ENCODE results near the gene FANCE. TPM values are rescaled to one million over a fixed set of nuclear protein-coding genes. Genes with fewer than 3 reads are reported as not detected.

FANCE gene, protein sequence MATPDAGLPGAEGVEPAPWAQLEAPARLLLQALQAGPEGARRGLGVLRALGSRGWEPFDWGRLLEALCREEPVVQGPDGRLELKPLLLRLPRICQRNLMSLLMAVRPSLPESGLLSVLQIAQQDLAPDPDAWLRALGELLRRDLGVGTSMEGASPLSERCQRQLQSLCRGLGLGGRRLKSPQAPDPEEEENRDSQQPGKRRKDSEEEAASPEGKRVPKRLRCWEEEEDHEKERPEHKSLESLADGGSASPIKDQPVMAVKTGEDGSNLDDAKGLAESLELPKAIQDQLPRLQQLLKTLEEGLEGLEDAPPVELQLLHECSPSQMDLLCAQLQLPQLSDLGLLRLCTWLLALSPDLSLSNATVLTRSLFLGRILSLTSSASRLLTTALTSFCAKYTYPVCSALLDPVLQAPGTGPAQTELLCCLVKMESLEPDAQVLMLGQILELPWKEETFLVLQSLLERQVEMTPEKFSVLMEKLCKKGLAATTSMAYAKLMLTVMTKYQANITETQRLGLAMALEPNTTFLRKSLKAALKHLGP
- 1 to 10 TPM; 4.1 to 6.6 (median 6.2) TPM for total RNA-seq

DNA sequence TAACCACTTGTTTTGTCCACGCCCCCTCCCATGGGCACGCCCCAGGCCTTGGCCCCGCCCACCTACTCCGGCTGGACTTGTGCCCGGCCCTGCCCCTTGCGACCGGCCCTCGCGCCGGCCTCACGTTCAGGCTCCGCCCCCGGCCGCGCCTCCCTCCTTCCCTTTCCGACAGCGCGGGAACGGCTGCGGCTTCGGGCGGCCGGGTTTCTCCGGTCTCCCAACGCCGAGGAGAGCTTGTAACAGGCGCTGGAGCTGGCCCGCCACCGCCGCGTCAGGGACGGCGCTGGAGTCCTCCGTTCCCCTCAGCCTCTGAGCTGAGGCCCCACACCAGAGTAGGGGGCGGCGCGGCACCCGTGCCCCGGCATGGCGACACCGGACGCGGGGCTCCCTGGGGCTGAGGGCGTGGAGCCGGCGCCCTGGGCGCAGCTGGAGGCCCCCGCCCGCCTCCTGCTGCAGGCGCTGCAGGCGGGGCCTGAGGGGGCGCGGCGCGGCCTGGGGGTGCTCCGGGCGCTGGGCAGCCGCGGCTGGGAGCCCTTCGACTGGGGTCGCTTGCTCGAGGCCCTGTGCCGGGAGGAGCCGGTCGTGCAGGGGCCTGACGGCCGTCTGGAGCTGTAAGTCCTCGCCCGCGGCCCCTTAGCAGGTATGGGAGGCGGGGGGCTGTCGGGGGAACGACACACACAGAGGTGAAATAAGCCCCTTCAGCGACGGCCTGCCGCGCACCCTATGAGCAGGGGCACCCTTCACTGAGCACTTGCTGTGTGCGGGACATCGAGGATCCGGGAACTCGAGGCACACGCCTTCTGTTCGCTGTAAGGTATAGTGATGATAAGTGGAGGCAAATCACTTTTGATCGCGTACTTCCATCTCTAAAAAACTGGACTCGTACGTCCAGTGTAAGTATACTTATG is at the start of gene FANCE:
FANCE (plus strand) TSS at position 156 of the 908 bp plus-strand sequence; CDS start at position 364, 208 bp downstream.
- peak; percentile 92 to 94 for DNase-seq
- Histone ChIP-seq H3K27me3 (no peaks in the 10 kb centered on the region), H3K27ac (peak within 1 kb of the TSS in 2 of 3 donors; percentile 51 to 69), H3K36me3 (no peaks in the 10 kb centered on the region), H3K4me1 (peaks cover 11 to 19% of the 10 kb centered on the region in 2 donors), H3K9me3 (no peaks in the 10 kb centered on the region), H3K4me3 (replicated peaks in 1 of 3) (peak within 1 kb of the TSS; percentile 3 to 60 (median 57))
- intact Hi-C loops (cut with DNase I): no loop called here
- TF ChIP-seq, protein P1, sequence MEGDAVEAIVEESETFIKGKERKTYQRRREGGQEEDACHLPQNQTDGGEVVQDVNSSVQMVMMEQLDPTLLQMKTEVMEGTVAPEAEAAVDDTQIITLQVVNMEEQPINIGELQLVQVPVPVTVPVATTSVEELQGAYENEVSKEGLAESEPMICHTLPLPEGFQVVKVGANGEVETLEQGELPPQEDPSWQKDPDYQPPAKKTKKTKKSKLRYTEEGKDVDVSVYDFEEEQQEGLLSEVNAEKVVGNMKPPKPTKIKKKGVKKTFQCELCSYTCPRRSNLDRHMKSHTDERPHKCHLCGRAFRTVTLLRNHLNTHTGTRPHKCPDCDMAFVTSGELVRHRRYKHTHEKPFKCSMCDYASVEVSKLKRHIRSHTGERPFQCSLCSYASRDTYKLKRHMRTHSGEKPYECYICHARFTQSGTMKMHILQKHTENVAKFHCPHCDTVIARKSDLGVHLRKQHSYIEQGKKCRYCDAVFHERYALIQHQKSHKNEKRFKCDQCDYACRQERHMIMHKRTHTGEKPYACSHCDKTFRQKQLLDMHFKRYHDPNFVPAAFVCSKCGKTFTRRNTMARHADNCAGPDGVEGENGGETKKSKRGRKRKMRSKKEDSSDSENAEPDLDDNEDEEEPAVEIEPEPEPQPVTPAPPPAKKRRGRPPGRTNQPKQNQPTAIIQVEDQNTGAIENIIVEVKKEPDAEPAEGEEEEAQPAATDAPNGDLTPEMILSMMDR (IDR thresholded peaks at IDR 0.05): no peak
- peak in 1 of 2 donors; percentile 68 for TF ChIP-seq POLR2A (IDR thresholded peaks at IDR 0.05)
- WGBS, 2 donors: 4 to 10% methylated on average over 15 to 31 of the region's 87 CpGs

DNA sequence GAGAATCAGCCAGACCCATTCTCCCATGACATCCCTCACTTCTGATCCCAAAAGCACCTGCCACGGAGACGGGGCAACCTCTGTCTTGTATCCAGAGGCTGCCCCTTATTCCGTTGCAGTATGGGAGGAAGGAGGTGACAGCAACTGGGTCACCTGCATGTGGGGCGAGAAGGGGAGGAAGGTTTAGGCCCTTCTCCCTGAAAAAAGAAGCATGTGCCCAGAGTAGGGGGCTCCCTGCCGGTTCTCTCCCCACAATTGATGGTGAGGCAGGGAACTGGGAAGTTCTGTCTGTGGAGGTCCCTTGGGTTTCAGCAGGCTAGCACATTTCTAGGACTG is 49.3 kb upstream of the FANCE start:
- intact Hi-C loops (cut with DNase I): no loop called here
- H3K4me1 ChIP-seq: peaks cover 38 to 41% of the 10 kb centered on the region in 2 donors
- 97 to 98% methylated on average over 5 of the region's 5 CpGs for WGBS, 2 donors

DNA sequence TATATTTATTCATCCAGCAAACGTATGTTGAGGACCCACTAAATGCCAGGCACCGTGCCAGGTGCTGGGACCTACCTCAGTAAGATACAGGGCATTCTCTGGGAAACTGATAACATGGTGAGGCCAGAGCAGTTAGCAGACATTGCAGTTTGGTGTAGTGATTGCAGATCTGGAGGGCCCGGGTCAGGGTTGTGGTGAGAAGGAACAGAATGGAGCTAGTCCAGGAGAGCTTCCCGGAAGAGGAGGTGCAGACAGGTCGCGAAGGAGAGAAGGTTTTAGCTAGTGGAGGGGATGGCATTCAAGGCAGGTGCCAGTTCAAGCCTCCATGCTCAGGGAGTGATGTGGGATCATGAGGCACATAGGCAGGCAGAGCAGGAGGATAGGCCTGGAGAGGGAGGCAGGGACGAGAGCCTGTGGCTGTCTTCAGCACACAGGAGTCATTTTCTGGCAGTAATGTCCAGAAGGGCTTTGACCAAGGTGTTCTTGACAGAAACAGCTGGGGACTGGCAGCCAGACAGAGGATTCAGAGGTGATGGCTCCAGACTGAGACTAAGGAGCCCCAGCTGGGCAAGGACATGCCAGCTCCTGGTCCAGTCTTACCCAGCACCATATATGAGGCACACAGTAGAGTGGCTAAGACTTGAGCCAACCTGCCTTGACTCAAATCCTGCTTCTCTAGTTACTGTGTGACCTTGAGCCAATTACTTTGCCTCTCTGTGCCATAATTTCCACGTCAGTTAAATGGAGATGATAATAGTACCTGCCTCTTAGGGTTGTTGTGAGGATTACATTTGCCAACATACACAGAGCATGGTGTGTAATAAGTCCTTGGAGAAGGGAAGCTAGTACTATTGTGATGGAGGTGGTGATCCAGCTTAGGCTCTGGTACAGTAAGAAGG is 48.3 kb upstream of the FANCE start:
- TF ChIP-seq, protein P1 (IDR thresholded peaks at IDR 0.05): no peak
- no peak for TF ChIP-seq POLR2A (IDR thresholded peaks at IDR 0.05)
- Histone ChIP-seq H3K27ac (peak overlapping the region in 1 of 3 donors; percentile 78), H3K27me3 (no peaks in the 10 kb centered on the region), H3K4me1 (peaks cover 45 to 48% of the 10 kb centered on the region in 2 donors), H3K9me3 (no peaks in the 10 kb centered on the region), H3K36me3 (no peaks in the 10 kb centered on the region), H3K4me3 (replicated peaks in 1 of 3) (no peak overlapping the region)
- no peak for DNase-seq
- WGBS, 2 donors: 89% methylated on average over 8 of the region's 8 CpGs
- intact Hi-C loops (cut with DNase I): no loop called here

More for the DNA sequence above, 49.3 kb upstream of the FANCE start:
- H3K9me3 ChIP-seq: no peaks in the 10 kb centered on the region
- H3K36me3 ChIP-seq: no peaks in the 10 kb centered on the region
- H3K4me3 ChIP-seq (replicated peaks in 1 of 3): no peak overlapping the region
- TF ChIP-seq, protein P1 (IDR thresholded peaks at IDR 0.05): no peak
- TF ChIP-seq POLR2A (IDR thresholded peaks at IDR 0.05): no peak
- H3K27me3 ChIP-seq: no peaks in the 10 kb centered on the region
- no peak for DNase-seq
- H3K27ac ChIP-seq: peak overlapping the region in 2 of 3 donors; percentile 78 to 79

DNA sequence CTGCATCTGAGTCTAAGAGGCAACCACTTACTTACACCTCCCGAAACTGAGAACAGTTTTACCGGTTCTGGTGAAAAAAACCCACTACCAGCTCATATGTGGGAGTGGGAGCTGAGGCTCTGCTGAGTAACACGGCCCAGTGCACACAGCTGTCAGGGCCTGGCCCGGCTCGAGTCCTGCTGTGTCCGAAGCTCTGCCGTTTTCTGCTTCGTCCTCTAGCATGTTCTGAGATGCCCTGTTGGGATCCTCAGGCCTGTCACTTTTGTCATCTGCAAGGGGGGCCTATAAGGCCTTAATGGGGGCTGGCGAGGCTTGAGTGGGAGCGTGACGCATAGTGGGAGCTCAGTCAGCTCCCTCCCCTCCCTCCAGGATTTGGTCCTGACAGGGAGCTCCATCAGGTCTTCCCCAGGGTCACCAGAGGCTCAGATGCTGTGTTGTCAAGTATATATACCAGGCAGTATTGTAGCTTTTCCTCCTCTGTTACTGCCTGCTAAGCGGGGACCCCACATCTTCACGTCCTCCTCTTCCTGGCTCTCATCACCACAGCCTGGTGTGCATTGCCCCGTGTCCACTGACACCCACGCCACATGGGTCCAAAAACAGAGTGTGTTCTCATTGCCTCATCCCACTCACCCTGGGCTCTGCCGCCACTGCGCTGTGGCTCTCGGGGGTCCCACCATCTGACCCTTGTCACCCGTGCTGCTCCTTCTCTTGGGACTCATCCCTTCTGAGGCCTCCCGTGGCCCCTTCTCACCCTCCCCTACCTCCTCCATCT is 45.2 kb upstream of the FANCE start:
- Histone ChIP-seq H3K4me3 (replicated peaks in 1 of 3) (no peak overlapping the region), H3K9me3 (no peaks in the 10 kb centered on the region), H3K27me3 (no peaks in the 10 kb centered on the region), H3K27ac (no peak overlapping the region), H3K4me1 (peaks cover 34 to 36% of the 10 kb centered on the region in 2 donors), H3K36me3 (peaks cover 0 to 9% of the 10 kb centered on the region in 2 donors)
- intact Hi-C loops (cut with DNase I): no loop called here
- 79 to 82% methylated on average over 20 of the region's 20 CpGs for WGBS, 2 donors
- TF ChIP-seq POLR2A (IDR thresholded peaks at IDR 0.05): no peak
- TF ChIP-seq, protein P1 (IDR thresholded peaks at IDR 0.05): no peak
- DNase-seq: no peak
